Caco-2 (cell line): Measurements from ENCODE around the gene STON2. TPM values are rescaled to one million over a fixed set of nuclear protein-coding genes. Genes with fewer than 3 reads are reported as not detected.

Experiments used
- BruUV-seq: library from RNA; stranded (reverse); fragments of 400-500 nt; replicated peaks from 2 replicates; lab custom pipeline; 2021; lab: Mats Ljungman, UMichigan
- CTCF ChIA-PET: fragments of 300-600 bp; sonication (Branson Sonifier 250); formaldehyde crosslinking; loops from one replicate; lab custom pipeline; 2022; ENCODE audit warnings: antibody characterized with exemption; lab: Charles Lee
- POLR2A ChIA-PET: fragments of 300-600 bp; sonication (Branson Sonifier 250); formaldehyde crosslinking; loops from one replicate; lab custom pipeline; 2022; ENCODE audit warnings: antibody characterized with exemption; lab: Charles Lee
- DNase-seq, 2 experiments: peaks; one replicate each; pipeline versions ENCODE4 v3.0.0 to v3.0.0-alpha.2; 2020 to 2022
- H3K27me3 ChIP-seq: replicated peaks from 2 replicates; pipeline ENCODE4 v1.6.0; 2011; ENCODE audit warnings: low read length; ENCODE audit not compliant: control insufficient read depth, insufficient read depth
- H3K36me3 ChIP-seq: 2 replicates; pipeline ENCODE4 v1.5.1; 2011; ENCODE audit warnings: low read length; ENCODE audit not compliant: control insufficient read depth, insufficient read depth
- H3K4me1 ChIP-seq: fragments of 250-450 bp; sonication (Bioruptor Pico); 2 replicates; pipeline ENCODE4 v1.5.1; 2020; ENCODE audit warnings: mild to moderate bottlenecking
- H3K4me3 ChIP-seq: 2 replicates; pipeline ENCODE4 v1.5.1; 2011; ENCODE audit warnings: low read depth, mild to moderate bottlenecking, control low read depth, low read length
- H3K9me3 ChIP-seq: fragments of 250-450 bp; sonication (Bioruptor Pico); 2 replicates; pipeline ENCODE4 v1.5.1; 2020; ENCODE audit warnings: mild to moderate bottlenecking, moderate library complexity
- H3K27ac Mint-ChIP-seq: one replicate; pipeline ENCODE4 v1.8.0; 2022; ENCODE audit warnings: mixed read lengths; ENCODE audit not compliant: unreplicated experiment
- H3K27me3 Mint-ChIP-seq: one replicate; pipeline ENCODE4 v1.8.0; 2022; ENCODE audit warnings: mixed read lengths; ENCODE audit not compliant: insufficient read depth, unreplicated experiment
- H3K36me3 Mint-ChIP-seq: one replicate; pipeline ENCODE4 v1.8.0; 2022; ENCODE audit warnings: mild to moderate bottlenecking, mixed read lengths; ENCODE audit not compliant: insufficient read depth, unreplicated experiment
- H3K4me1 Mint-ChIP-seq: one replicate; pipeline ENCODE4 v1.8.0; 2022; ENCODE audit warnings: low read depth, mixed read lengths; ENCODE audit not compliant: unreplicated experiment
- H3K4me3 Mint-ChIP-seq: one replicate; pipeline ENCODE4 v1.8.0; 2022; ENCODE audit warnings: mild to moderate bottlenecking, moderate library complexity, mixed read lengths; ENCODE audit not compliant: unreplicated experiment
- H3K9me3 Mint-ChIP-seq: one replicate; pipeline ENCODE4 v1.8.0; 2022; ENCODE audit warnings: mixed read lengths; ENCODE audit not compliant: unreplicated experiment
- CTCF ChIP-seq, 2 experiments: fragments of 200-600 bp in 1 of 2; IDR thresholded peaks; 1 replicate in 1 of 2; 2 replicates in 1 of 2; pipeline versions ENCODE4 v1.5.1 to v1.8.0; 2011 to 2022; ENCODE audit warnings: antibody characterized with exemption in 1 of 2, control low read depth in 1 of 2, inconsistent platforms in 1 of 2, low read depth in 1 of 2, low read length in 1 of 2, mild to moderate bottlenecking in 1 of 2, moderate library complexity in 1 of 2; ENCODE audit not compliant: insufficient read depth in 1 of 2, severe bottlenecking in 1 of 2, unreplicated experiment in 1 of 2
- intact Hi-C: fragments of 100-400 bp; cut with micrococcal nuclease; formaldehyde crosslinking; loops from one replicate; pipeline ENCODE4 v1.10.0; 2022; ENCODE audit not compliant: unreplicated experiment
- total RNA-seq: library from RNA; stranded (reverse); gene quantifications from 2 replicates; pipeline ENCODE4 v1.2.3, GENCODE V29; 2022

STON2 gene
- total RNA-seq, 1 experiment from 2014 or later: 43.5 TPM

GRCh38 chr14:81313200-81313599 lies 86.9 kb downstream of the STON2 start:
- H3K27me3 Mint-ChIP-seq: no peaks in the 10 kb centered on the region
- Histone ChIP-seq H3K27me3 (no peaks in the 10 kb centered on the region), H3K36me3 (no peaks in the 10 kb centered on the region), H3K4me1 (peaks cover 10% of the 10 kb centered on the region; the same call in 1 of the 2 replicates), H3K9me3 (no peaks in the 10 kb centered on the region), H3K4me3 (no peak overlapping the region)
- H3K4me3 Mint-ChIP-seq: no peak overlapping the region
- peaks cover 21% of the 10 kb centered on the region for H3K4me1 Mint-ChIP-seq
- peak overlapping the region; percentile 38 for H3K27ac Mint-ChIP-seq
- DNase-seq: no peak
- POLR2A ChIA-PET: no interaction called here
- no TSS peak for BruUV-seq
- no peaks in the 10 kb centered on the region for H3K9me3 Mint-ChIP-seq
- CTCF ChIA-PET: no interaction called here
- TF ChIP-seq CTCF (IDR thresholded peaks at IDR 0.05; ENCODE audit: insufficient read depth in 1 of 2, low read depth in 1 of 2, low read length in 1 of 2, severe bottlenecking in 1 of 2, unreplicated experiment in 1 of 2): no peak
- H3K36me3 Mint-ChIP-seq: no peaks in the 10 kb centered on the region
- intact Hi-C loops: no loop called here

DNA sequence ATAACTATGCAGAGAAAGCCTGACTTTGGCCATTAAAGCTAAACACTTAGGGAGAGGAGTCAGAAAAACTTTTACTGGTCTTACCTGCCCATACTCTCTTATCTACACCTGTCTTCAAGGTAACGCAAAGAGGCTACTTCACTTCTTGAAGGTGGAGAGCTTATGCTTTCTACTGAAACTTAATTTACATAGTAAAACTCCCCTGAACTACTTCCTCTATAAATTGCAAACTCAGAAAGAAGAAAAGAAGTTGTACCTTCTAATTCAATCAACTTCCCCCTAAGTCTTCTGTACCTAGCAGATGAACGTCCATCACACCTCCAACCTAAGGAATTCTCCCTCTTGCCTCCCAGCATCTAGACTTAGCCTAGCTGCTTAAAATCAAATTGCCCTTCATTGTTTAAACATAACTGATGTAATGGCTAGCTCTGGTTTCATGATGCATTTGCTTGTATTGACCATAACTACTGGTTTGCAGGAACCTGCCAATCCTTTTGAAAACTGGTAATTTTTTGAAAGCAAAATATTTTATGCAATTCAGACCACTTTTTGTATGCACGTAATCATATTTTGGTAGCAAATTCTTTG lies 87.7 kb downstream of the STON2 start:
- no peak overlapping the region for H3K4me3 Mint-ChIP-seq
- DNase-seq: peak in 1 of 2 experiments; percentile 11
- no peaks in the 10 kb centered on the region for H3K27me3 Mint-ChIP-seq
- ChIA-PET POLR2A (no interaction called here), CTCF (no interaction called here)
- Histone ChIP-seq H3K36me3 (no peaks in the 10 kb centered on the region), H3K9me3 (no peaks in the 10 kb centered on the region), H3K4me1 (peaks cover 10% of the 10 kb centered on the region; the same call in 1 of the 2 replicates), H3K4me3 (no peak overlapping the region), H3K27me3 (no peaks in the 10 kb centered on the region)
- no peaks in the 10 kb centered on the region for H3K36me3 Mint-ChIP-seq
- peak overlapping the region; percentile 38 for H3K27ac Mint-ChIP-seq
- peaks cover 21% of the 10 kb centered on the region for H3K4me1 Mint-ChIP-seq
- no TSS peak for BruUV-seq
- intact Hi-C loops: no loop called here
- H3K9me3 Mint-ChIP-seq: no peaks in the 10 kb centered on the region
- no peak for TF ChIP-seq CTCF (IDR thresholded peaks at IDR 0.05; ENCODE audit: insufficient read depth in 1 of 2, low read depth in 1 of 2, low read length in 1 of 2, severe bottlenecking in 1 of 2, unreplicated experiment in 1 of 2)

DNA sequence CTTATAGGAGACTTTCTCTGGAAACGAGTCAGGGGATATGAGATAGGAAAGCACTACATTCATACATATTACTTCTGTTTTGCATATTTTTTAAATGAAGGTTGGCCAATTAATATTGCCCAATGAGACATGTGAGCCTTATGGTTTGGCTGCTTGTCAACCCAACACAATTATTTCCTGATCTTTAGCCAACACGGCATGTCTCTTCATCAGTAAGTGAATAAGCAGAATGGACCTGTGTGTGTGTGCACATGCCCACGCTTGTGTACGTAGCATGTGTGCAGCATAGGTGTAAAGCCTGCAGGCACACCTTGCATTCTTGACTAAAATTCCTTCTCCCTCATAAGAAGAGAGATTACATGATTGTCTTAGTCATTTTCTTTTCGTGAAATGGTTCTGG lies 88.3 kb downstream of the STON2 start:
- Mint-ChIP-seq H3K4me3 (no peak overlapping the region), H3K36me3 (no peaks in the 10 kb centered on the region), H3K9me3 (no peaks in the 10 kb centered on the region), H3K27ac (peak overlapping the region; percentile 38), H3K27me3 (no peaks in the 10 kb centered on the region), H3K4me1 (peaks cover 21% of the 10 kb centered on the region)
- Histone ChIP-seq H3K4me3 (no peak overlapping the region), H3K27me3 (no peaks in the 10 kb centered on the region), H3K4me1 (peaks cover 10% of the 10 kb centered on the region; the same call in 1 of the 2 replicates), H3K36me3 (no peaks in the 10 kb centered on the region), H3K9me3 (no peaks in the 10 kb centered on the region)
- intact Hi-C loops: no loop called here
- CTCF ChIA-PET: no interaction called here
- no peak for DNase-seq
- POLR2A ChIA-PET: no interaction called here
- BruUV-seq: no TSS peak
- no peak for TF ChIP-seq CTCF (IDR thresholded peaks at IDR 0.05; ENCODE audit: insufficient read depth in 1 of 2, low read depth in 1 of 2, low read length in 1 of 2, severe bottlenecking in 1 of 2, unreplicated experiment in 1 of 2)
